Measurements from ENCODE around the gene PON2.

The PON2 gene

DNA sequence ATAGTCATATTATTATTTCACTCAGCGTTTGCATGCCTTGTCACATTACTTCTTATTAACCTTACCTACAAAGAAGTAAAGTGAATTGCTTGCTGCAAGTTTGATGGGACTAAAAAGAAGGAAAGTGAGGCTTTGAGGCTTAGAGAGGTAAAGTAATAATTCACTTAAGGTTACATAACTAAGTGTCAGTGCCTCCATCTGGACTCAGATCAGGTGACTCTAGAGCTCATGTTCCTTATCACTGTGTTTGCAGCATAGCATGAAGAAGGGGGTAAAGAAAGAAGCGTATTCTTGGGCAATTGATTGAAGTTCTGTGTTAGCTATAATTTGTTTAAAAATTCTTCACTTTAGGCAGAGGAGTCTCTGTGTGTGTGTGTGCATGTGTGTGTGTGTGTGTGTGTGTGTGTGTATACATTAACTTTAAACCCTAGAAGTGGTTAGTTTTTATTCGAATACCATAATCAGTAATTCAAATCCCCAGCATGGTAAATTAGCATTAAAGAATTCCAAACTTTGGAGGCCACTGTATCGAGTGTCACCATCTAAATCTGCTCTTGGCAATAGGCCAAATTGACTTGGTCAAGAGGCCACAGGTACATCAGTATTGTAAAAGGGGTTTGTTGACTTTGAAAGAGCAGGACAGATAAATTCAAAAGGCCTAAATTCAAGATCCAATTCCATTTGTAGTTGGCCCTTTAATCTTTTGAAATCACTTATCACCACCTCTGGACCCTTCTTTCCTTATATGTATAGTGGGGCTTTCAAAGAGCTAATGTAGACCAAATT, 36.5 kb downstream of the PON2 start:
- in situ Hi-C loops (cut with HindIII; ENCODE audit: low sequenced_read_pairs): no loop called here
- TF ChIP-seq, protein P1, sequence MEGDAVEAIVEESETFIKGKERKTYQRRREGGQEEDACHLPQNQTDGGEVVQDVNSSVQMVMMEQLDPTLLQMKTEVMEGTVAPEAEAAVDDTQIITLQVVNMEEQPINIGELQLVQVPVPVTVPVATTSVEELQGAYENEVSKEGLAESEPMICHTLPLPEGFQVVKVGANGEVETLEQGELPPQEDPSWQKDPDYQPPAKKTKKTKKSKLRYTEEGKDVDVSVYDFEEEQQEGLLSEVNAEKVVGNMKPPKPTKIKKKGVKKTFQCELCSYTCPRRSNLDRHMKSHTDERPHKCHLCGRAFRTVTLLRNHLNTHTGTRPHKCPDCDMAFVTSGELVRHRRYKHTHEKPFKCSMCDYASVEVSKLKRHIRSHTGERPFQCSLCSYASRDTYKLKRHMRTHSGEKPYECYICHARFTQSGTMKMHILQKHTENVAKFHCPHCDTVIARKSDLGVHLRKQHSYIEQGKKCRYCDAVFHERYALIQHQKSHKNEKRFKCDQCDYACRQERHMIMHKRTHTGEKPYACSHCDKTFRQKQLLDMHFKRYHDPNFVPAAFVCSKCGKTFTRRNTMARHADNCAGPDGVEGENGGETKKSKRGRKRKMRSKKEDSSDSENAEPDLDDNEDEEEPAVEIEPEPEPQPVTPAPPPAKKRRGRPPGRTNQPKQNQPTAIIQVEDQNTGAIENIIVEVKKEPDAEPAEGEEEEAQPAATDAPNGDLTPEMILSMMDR (IDR thresholded peaks at IDR 0.05; ENCODE audit: low read depth, low read length, missing control alignments): no peak
- no peak for DNase-seq (ENCODE audit: low read depth)
- no peak overlapping the region for H3K4me3 ChIP-seq (ENCODE audit: low read depth, low read length)

DNA sequence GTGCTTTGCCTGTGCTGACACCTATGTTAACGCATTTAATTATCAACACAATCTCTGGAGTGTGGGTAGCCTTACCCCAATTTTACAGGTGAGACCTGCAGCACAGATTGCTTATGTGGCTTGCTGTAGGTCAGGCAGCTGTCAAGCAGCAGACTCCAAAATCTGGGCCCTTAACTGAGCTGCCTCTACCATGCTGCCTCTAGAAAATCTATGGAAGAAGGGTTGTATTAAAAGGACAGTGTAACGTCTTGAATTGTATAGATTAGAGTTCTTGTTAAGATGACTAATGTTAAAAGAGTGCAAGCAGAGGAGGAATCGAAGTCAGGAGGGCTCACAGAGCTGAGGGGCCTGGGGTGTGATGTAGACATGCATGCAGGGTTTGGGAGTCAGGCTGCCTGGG, 37.4 kb downstream of the PON2 start:
- no peak overlapping the region for H3K4me3 ChIP-seq (ENCODE audit: low read depth, low read length)
- DNase-seq (ENCODE audit: low read depth): no peak
- TF ChIP-seq, protein P1 (IDR thresholded peaks at IDR 0.05; ENCODE audit: low read depth, low read length, missing control alignments): no peak
- in situ Hi-C loops (cut with HindIII; ENCODE audit: low sequenced_read_pairs): no loop called here

DNA sequence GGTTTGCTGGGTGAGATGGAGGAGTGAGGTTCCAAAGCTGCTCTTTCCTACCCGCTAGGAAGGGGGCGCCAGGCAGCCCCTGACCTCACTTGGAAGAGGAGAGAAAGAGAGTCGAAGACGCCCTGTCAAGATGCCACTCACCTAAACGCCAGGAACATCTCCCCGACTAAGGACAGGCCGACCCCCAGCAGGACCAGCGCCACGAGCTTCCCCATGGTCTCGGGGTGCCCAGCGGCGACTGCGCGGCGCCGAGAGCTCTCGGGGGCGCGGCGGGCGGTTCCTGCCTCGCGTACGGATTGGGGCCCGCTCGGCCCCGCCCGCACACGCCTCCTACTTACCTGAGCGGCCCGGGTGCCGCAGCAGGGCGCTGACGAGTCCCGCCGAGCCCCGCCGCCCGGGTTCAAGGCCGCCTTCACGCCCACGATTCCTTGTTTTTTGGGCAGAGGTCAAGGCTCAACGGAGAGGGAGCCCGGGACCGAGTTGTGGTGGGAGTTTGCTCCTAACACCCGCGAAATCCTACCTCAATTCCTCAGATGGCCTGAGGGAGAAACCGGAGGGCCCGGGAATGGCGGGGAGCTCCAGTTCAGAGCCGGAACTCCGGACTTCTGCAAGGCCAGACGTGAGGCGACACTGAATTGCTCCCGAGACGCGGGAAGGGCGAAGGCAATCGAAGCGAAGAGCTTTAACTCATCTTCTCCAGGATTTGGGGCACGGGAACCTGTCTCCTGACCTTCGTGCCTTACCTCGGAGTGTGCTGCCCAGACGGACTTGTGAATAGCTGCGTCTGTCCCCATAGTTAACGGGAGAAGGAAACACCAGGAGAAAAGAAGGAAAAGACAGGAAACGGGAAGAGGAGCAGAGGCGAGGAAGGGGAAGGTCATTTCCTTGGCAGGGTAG, 38.4 kb downstream of the PON2 start, which contains the start of gene PON3:
PON3 (minus strand) TSS at position 240 of the 897 bp plus-strand sequence; CDS start at position 215, 25 bp downstream.
- TF ChIP-seq, protein P1 (IDR thresholded peaks at IDR 0.05; ENCODE audit: low read depth, low read length, missing control alignments): no peak
- in situ Hi-C loops (cut with HindIII; ENCODE audit: low sequenced_read_pairs): no loop called here
- peak within 1 kb of the TSS; percentile 9 for H3K4me3 ChIP-seq (ENCODE audit: low read depth, low read length)
- DNase-seq (ENCODE audit: low read depth): no peak

DNA sequence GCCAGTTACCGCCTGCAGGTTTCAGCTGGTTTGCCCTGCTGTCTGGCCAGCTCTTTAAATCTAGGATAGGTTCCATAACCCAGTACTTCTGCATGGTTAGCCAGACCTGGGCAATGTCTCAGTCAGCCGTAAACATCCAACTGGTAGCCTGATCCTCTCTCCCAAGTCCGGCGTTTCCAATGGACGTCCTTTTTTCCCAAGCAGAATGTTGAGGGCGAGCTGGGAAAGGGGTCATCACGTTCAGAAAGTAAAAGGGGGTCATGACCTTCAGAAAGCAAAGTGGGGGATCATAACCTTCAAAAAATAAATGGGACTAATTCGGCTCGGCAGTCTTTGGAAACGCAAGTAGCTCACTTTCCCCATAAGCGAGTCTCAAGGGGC, 39.1 kb downstream of the PON2 start:
- DNase-seq (ENCODE audit: low read depth): no peak
- in situ Hi-C loops (cut with HindIII; ENCODE audit: low sequenced_read_pairs): no loop called here
- H3K4me3 ChIP-seq (ENCODE audit: low read depth, low read length): no peak overlapping the region
- TF ChIP-seq, protein P1 (IDR thresholded peaks at IDR 0.05; ENCODE audit: low read depth, low read length, missing control alignments): no peak

DNA sequence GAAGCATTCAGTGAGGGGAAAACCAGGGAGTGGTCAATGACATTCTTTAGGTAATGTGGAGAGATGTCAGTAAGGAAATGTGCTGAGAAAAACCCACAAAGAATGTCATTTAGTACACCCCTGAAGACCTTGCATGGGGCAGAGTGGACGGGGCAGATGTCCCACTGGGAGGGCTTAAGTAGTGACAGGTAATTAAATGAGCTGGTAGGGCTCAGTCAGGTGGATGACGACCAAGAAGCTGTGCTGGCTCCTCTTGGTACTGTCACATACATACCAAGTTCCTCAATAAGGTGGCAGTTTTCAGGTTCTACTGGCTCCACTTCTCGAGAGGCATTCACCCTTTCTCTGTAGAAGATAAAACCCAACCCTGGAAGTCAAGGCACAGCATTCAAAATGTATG, 40.5 kb downstream of the PON2 start:
- no peak overlapping the region for H3K4me3 ChIP-seq (ENCODE audit: low read depth, low read length)
- in situ Hi-C loops (cut with HindIII; ENCODE audit: low sequenced_read_pairs): no loop called here
- no peak for DNase-seq (ENCODE audit: low read depth)
- TF ChIP-seq, protein P1 (IDR thresholded peaks at IDR 0.05; ENCODE audit: low read depth, low read length, missing control alignments): no peak

DNA sequence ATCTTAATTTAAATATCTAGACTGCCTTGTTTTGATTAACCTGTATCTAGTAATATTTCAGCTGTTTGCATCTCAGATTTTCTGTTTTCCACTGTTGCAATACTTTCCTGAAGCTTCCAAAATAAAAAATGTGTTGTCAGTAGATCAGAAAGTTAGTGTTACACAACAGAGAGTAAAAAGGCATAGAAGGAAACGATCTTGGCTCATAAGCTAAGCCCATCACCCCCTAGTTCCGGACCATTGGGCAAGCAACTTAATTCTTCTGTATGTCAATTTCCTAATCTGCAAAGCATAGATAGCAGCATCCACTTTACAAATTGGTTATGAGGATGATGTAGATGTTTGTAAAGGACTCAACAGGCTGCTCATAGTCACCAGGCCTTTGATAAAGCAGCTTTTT, 43.1 kb downstream of the PON2 start:
- TF ChIP-seq, protein P1 (IDR thresholded peaks at IDR 0.05; ENCODE audit: low read depth, low read length, missing control alignments): no peak
- DNase-seq (ENCODE audit: low read depth): no peak
- no peak overlapping the region for H3K4me3 ChIP-seq (ENCODE audit: low read depth, low read length)
- in situ Hi-C loops (cut with HindIII; ENCODE audit: low sequenced_read_pairs): no loop called here
